ENCODE results near the gene NUDT11.

- TF ChIP-seq CTCF (conservative IDR thresholded peaks at IDR 0.05; ENCODE audit: low read length) (no peak), EZH2phosphoT487 (IDR thresholded peaks at IDR 0.05; ENCODE audit: borderline replicate concordance, low read depth, low read length) (no peak)
Observed at GRCh38 chrX:51440365-51440764, 56.0 kb downstream of the NUDT11 start.

Data from OCI-LY7 (cell line).